IMR-90 (cell line): Measurements from ENCODE around the gene CYB5D1. TPM values are rescaled to one million over a fixed set of nuclear protein-coding genes. Genes with fewer than 3 reads are reported as not detected.

Experiments
- ATAC-seq: fragments of 200-7000 bp; cut with Tn5 transposase; 2 replicates; pipeline ENCODE4 v1.9.1; 2020; ENCODE audit warnings: low read depth, mild to moderate bottlenecking, moderate library complexity
- BruUV-seq: library from RNA; stranded (reverse); fragments of 400-500 nt; replicated peaks from 2 replicates; lab custom pipeline; 2021; lab: Mats Ljungman, UMichigan
- CTCF ChIA-PET: fragments of 300-600 bp; formaldehyde crosslinking; extraction: SDS; loops from one replicate; lab custom pipeline; 2021; ENCODE audit warnings: antibody characterized with exemption; lab: Yijun Ruan, JAX
- POLR2A ChIA-PET: fragments of 300-600 bp; sonication (Branson Sonifier 250); formaldehyde crosslinking; loops from one replicate; lab custom pipeline; 2022; ENCODE audit warnings: antibody characterized with exemption; ENCODE audit not compliant: unreplicated experiment; lab: Charles Lee
- DNase-seq: peaks from one replicate; pipeline ENCODE4 v3.0.0; 2013
- H2AFZ ChIP-seq: replicated peaks from 2 replicates; pipeline ENCODE3; 2013; ENCODE audit warnings: low read length, mild to moderate bottlenecking; ENCODE audit not compliant: poor library complexity
- H2AK5ac ChIP-seq: 2 replicates; pipeline ENCODE4 v1.6.1; 2013; ENCODE audit warnings: low read depth, low read length, inconsistent platforms
- H2AK9ac ChIP-seq: replicated peaks from 2 replicates; pipeline ENCODE3; 2013; ENCODE audit warnings: mild to moderate bottlenecking, low read depth, low read length, moderate library complexity; ENCODE audit not compliant: poor library complexity
- H2BK120ac ChIP-seq: 2 replicates; pipeline ENCODE4 v1.6.1; 2013; ENCODE audit warnings: low read depth, low read length, inconsistent platforms
- H2BK15ac ChIP-seq: 3 replicates; pipeline ENCODE4 v1.6.1; 2013; ENCODE audit warnings: low read depth, low read length, inconsistent platforms
- H2BK20ac ChIP-seq: 2 replicates; pipeline ENCODE4 v1.6.1; 2013; ENCODE audit warnings: low read depth, mild to moderate bottlenecking, inconsistent platforms, low read length, moderate library complexity
- H2BK5ac ChIP-seq: 2 replicates; pipeline ENCODE4 v1.6.1; 2013; ENCODE audit warnings: mild to moderate bottlenecking, low read depth, low read length, inconsistent platforms; ENCODE audit not compliant: poor library complexity, severe bottlenecking
- H3K14ac ChIP-seq: replicated peaks from 2 replicates; pipeline ENCODE4 v1.6.1; 2013; ENCODE audit warnings: low read depth, low read length, inconsistent platforms
- H3K18ac ChIP-seq: 2 replicates; pipeline ENCODE4 v1.6.1; 2013; ENCODE audit warnings: low read depth, low read length, control low read depth
- H3K23ac ChIP-seq: 2 replicates; pipeline ENCODE4 v1.6.1; 2013; ENCODE audit warnings: low read depth, low read length, inconsistent platforms
- H3K27ac ChIP-seq: 2 replicates; pipeline ENCODE4 v1.5.1; 2013; ENCODE audit warnings: mild to moderate bottlenecking, control low read depth, low read length; ENCODE audit not compliant: insufficient read depth
- H3K27me3 ChIP-seq: 2 replicates; pipeline ENCODE4 v1.6.1; 2013; ENCODE audit warnings: low read length; ENCODE audit not compliant: control insufficient read depth, insufficient read depth
- H3K36me3 ChIP-seq: 2 replicates; pipeline ENCODE4 v1.6.1; 2013; ENCODE audit warnings: low read length, mixed read lengths; ENCODE audit not compliant: control insufficient read depth, insufficient read depth
- H3K4ac ChIP-seq: 2 replicates; pipeline ENCODE4 v1.6.1; 2013; ENCODE audit warnings: low read depth, low read length, inconsistent platforms
- H3K4me1 ChIP-seq: 2 replicates; pipeline ENCODE4 v1.6.1; 2013; ENCODE audit warnings: low read length, mixed read lengths; ENCODE audit not compliant: control insufficient read depth, insufficient read depth
- H3K4me2 ChIP-seq: 2 replicates; pipeline ENCODE4 v1.6.1; 2013; ENCODE audit warnings: low read depth, mild to moderate bottlenecking, control low read depth, low read length, moderate library complexity
- H3K4me3 ChIP-seq: 2 replicates; pipeline ENCODE4 v1.5.1; 2013; ENCODE audit warnings: low read depth, mild to moderate bottlenecking, control low read depth, low read length, moderate library complexity; ENCODE audit not compliant: insufficient read depth
- H3K56ac ChIP-seq: 2 replicates; pipeline ENCODE4 v1.6.1; 2013; ENCODE audit warnings: low read length, inconsistent platforms; ENCODE audit not compliant: insufficient read depth; ENCODE audit errors: extremely low read depth
- H3K79me1 ChIP-seq, 2 experiments: 2 replicates each; pipeline ENCODE4 v1.6.1; 2013; ENCODE audit warnings: low read length in 2 of 2, inconsistent platforms in 1 of 2, low read depth in 1 of 2
- H3K9ac ChIP-seq: 2 replicates; pipeline ENCODE4 v1.6.1; 2013; ENCODE audit warnings: low read depth, low read length, control low read depth
- H3K9me1 ChIP-seq: 2 replicates; pipeline ENCODE4 v1.6.1; 2013; ENCODE audit warnings: low read length, inconsistent platforms; ENCODE audit not compliant: insufficient read depth
- H3K9me3 ChIP-seq: 2 replicates; pipeline ENCODE4 v1.6.1; 2013; ENCODE audit warnings: low read length; ENCODE audit not compliant: control insufficient read depth, insufficient read depth
- H4K20me1 ChIP-seq: 2 replicates; pipeline ENCODE4 v1.6.1; 2013; ENCODE audit warnings: low read length, inconsistent platforms; ENCODE audit not compliant: insufficient read depth
- H4K5ac ChIP-seq: 2 replicates; pipeline ENCODE4 v1.6.1; 2013; ENCODE audit warnings: mild to moderate bottlenecking, low read depth, low read length, control low read depth
- H4K8ac ChIP-seq, 2 experiments: 2 replicates each; pipeline ENCODE4 v1.6.1; 2013; ENCODE audit warnings: low read depth in 2 of 2, low read length in 2 of 2, control low read depth in 1 of 2, inconsistent platforms in 1 of 2
- H4K91ac ChIP-seq: 2 replicates; pipeline ENCODE4 v1.6.1; 2013; ENCODE audit warnings: low read depth, low read length, inconsistent platforms; ENCODE audit not compliant: insufficient read depth
- BHLHE40 ChIP-seq: fragments of 150-350 bp; IDR thresholded peaks from 2 replicates; pipeline ENCODE4 v1.6.1; 2016; ENCODE audit warnings: mild to moderate bottlenecking, low read depth, low read length
- CEBPB ChIP-seq: IDR thresholded peaks from 2 replicates; pipeline ENCODE4 v1.6.1; 2012; ENCODE audit warnings: low read depth, low read length, improper control_type of control experiment
- MAZ ChIP-seq: IDR thresholded peaks from 2 replicates; pipeline ENCODE4 v1.6.1; 2012; ENCODE audit warnings: low read depth, mild to moderate bottlenecking, low read length, improper control_type of control experiment, moderate library complexity, borderline replicate concordance
- MXI1 ChIP-seq: IDR thresholded peaks from 2 replicates; pipeline ENCODE4 v1.6.1; 2012; ENCODE audit warnings: low read depth, mild to moderate bottlenecking, low read length, moderate library complexity, borderline replicate concordance
- POLR2A ChIP-seq: IDR thresholded peaks from 2 replicates; pipeline ENCODE4 v1.6.1; 2012; ENCODE audit warnings: mild to moderate bottlenecking, low read depth, low read length
- RAD21 ChIP-seq: IDR thresholded peaks from 2 replicates; pipeline ENCODE4 v1.6.1; 2012; ENCODE audit warnings: low read length, improper control_type of control experiment
- RCOR1 ChIP-seq: IDR thresholded peaks from 2 replicates; pipeline ENCODE4 v1.6.1; 2012; ENCODE audit warnings: mild to moderate bottlenecking, low read length, improper control_type of control experiment; ENCODE audit not compliant: insufficient replicate concordance
- RFX5 ChIP-seq: IDR thresholded peaks from 2 replicates; pipeline ENCODE4 v1.8.0; 2012; ENCODE audit warnings: low read depth, mild to moderate bottlenecking, low read length, moderate library complexity
- SMC3 ChIP-seq: fragments of 150-350 bp; IDR thresholded peaks from 2 replicates; pipeline ENCODE4 v1.6.1; 2016; ENCODE audit warnings: low read depth, mild to moderate bottlenecking, antibody characterized with exemption, low read length, moderate library complexity
- WGBS, 2 experiments: methylation state at CpG; one replicate each; pipeline versions ENCODE4 v1.1.5 to v1.1.7; 2013; ENCODE audit warnings: missing lambda C conversion rate in 2 of 2; ENCODE audit not compliant: insufficient read length in 1 of 2; ENCODE audit errors: extremely low coverage in 2 of 2; 5-methylcytosine and 5-hydroxymethylcytosine counted together
- dilution Hi-C: fragments of 300-500 bp; cut with HindIII; formaldehyde crosslinking; loops from one replicate; pipeline ENCODE4 v1.14.3; 2018; ENCODE audit warnings: low sequenced_read_pairs; ENCODE audit not compliant: unreplicated experiment
- in situ Hi-C: fragments of 300-500 bp; cut with MboI; formaldehyde crosslinking; loops from 3 replicates; pipeline ENCODE4 v1.14.3; 2019; ENCODE audit warnings: low sequenced_read_pairs, inconsistent platforms, mixed read lengths
- intact Hi-C: fragments of 100-400 bp; cut with micrococcal nuclease; formaldehyde crosslinking; loops from 2 replicates; pipeline ENCODE4 v1.10.0; 2022
- polyA plus RNA-seq, 3 experiments: library from polyadenylated mRNA; depleted of rRNA; stranded (reverse); fragments of >200 nt; gene quantifications; 2 replicates each; pipeline ENCODE4 v1.2.3, GENCODE V29; 2012; ENCODE audit warnings: low replicate concordance in 1 of 3
- total RNA-seq: library from RNA; depleted of rRNA; stranded (reverse); fragments of >200 nt; gene quantifications from 2 replicates; pipeline ENCODE4 v1.2.3, GENCODE V29; 2012
- TF ChIP-seq, protein P1 (sequence below): fragments of 150-350 bp; IDR thresholded peaks from 2 replicates; pipeline ENCODE4 v1.6.1; 2016; ENCODE audit warnings: low read depth, mild to moderate bottlenecking, low read length, moderate library complexity, borderline replicate concordance
- TF ChIP-seq, protein P2 (sequence below): conservative IDR thresholded peaks from 2 replicates; pipeline ENCODE4 v1.5.1; 2012; ENCODE audit warnings: mild to moderate bottlenecking, low read depth, low read length, improper control_type of control experiment
- TF ChIP-seq, protein P3 (sequence below): fragments of 150-350 bp; IDR thresholded peaks from 2 replicates; pipeline ENCODE4 v1.6.1; 2017; ENCODE audit warnings: mild to moderate bottlenecking, antibody characterized with exemption, low read length, low read depth

The CYB5D1 gene
- total and polyA plus RNA-seq, 2 of the 4 experiments (the other 2 are of a cell fraction), result 8.8 to 10.8 TPM

DNA sequence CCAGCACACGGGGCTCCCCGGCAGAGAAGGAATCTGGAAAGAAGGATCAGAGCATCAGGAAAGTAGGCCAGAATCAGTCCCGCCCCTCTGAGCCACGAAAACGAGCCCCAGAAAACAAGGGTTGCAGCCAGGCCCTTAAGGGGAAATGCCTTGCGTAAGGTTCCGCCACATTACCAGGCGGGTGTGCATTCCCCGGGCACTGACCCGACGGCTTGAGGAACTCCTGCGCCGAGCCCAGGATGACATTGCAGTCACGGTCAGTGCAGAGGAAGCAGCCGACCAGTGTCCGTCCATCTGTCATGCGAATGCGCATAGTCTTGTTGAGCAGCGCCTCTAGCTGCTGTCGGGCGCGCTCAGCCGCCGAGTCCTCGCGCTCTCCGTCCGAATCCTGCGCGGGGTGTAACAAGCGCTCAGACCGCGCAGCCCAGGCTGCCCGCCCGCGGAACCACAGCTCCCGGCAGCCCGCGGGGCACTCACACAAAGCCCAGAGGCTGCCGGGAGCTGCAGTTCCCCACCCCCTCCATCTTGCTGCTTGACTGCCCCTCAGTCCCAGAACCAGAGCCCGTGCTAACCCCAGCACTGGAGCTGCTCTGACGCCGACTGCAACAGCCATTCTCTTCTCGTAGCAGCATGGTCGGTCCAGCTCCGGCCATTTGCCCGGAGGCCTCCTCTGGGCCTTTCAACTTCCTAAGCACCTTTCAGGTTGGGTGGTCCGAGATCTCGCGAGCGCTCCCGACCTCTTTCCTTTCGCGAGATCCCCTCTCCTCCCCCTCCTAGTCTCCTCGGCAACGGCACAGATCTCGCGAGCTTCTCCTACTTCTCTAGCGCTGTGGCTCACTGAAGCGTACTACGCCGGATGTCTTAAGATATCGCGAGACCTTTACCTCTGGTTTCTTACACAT lies 741 bp upstream of the CYB5D1 start, which contains the start of gene NAA38:
NAA38 (minus strand) TSS at position 749 of the 902 bp plus-strand sequence; CDS start at position 653, 96 bp downstream.
- WGBS, 2 experiments, result 0% methylated on average over 37 of the region's 64 CpGs; no CpG with 5 or more reads in 1 of the 2 experiments
- dilution Hi-C loops, result no loop called here
- ChIA-PET CTCF (interaction anchor here (0.6 to 1.0 kb wide), 8 partner anchors 12 to 203 kb away, joined by 3 to 10 read pairs (median 3); partner anchors contain the start of gene KDM6B), POLR2A (interaction anchor here (0.6 to 1.1 kb wide), 2 partner anchors 20 to 22 kb away, joined by 3 to 4 read pairs; no protein-coding TSS in a partner anchor)
- peak within 1 kb of the TSS; percentile 95 for H3K14ac ChIP-seq
- peak within 1 kb of the TSS; percentile 70 for H2BK20ac ChIP-seq
- no peaks in the 10 kb centered on the region for H3K27me3 ChIP-seq
- H2AFZ ChIP-seq, result peak within 1 kb of the TSS; percentile 98
- peaks cover 27 to 48% of the 10 kb centered on the region in 2 experiments for H3K79me1 ChIP-seq
- peak within 1 kb of the TSS; percentile 97 for H3K4ac ChIP-seq
- H3K4me3 ChIP-seq, result peak within 1 kb of the TSS; percentile 59
- ATAC-seq (peak; percentile 88), DNase-seq (peak; percentile 100)
- peak within 1 kb of the TSS; percentile 93 for H3K23ac ChIP-seq
- H3K18ac ChIP-seq, result peak within 1 kb of the TSS; percentile 86
- H3K9me3 ChIP-seq, result no peaks in the 10 kb centered on the region
- peak within 1 kb of the TSS; percentile 78; the same call in 1 of the 3 replicates for H2BK15ac ChIP-seq
- TSS peak; percentile 48 for BruUV-seq
- H2BK120ac ChIP-seq, result peak within 1 kb of the TSS; percentile 96
- H3K4me1 ChIP-seq, result peaks cover 20% of the 10 kb centered on the region
- peak within 1 kb of the TSS; percentile 48 for H2AK5ac ChIP-seq
- H3K9me1 ChIP-seq, result no peaks in the 10 kb centered on the region
- intact Hi-C loops, result loop anchor here (1.0 to 2.0 kb wide), 2 partner anchors 14 to 114 kb away; no protein-coding TSS in a partner anchor
- peak within 1 kb of the TSS; percentile 93 for H4K5ac ChIP-seq
- peaks cover 11% of the 10 kb centered on the region; the same call in 1 of the 2 replicates for H4K20me1 ChIP-seq
- H4K8ac ChIP-seq, result peak within 1 kb of the TSS; percentile 83 to 99
- H3K4me2 ChIP-seq, result peak within 1 kb of the TSS; percentile 79
- in situ Hi-C loops, result no loop called here
- H4K91ac ChIP-seq, result peak within 1 kb of the TSS; percentile 98
- peak within 1 kb of the TSS; percentile 90 for H2AK9ac ChIP-seq
- peak within 1 kb of the TSS; percentile 93 for H3K56ac ChIP-seq
- peaks cover 20% of the 10 kb centered on the region for H3K36me3 ChIP-seq
- H2BK5ac ChIP-seq, result peak within 1 kb of the TSS; percentile 97
- peak within 1 kb of the TSS; percentile 94 for H3K27ac ChIP-seq
- peak within 1 kb of the TSS; percentile 88 for H3K9ac ChIP-seq
- TF ChIP-seq SMC3, result no peak
- peak; percentile 84 for TF ChIP-seq CEBPB
- TF ChIP-seq, protein P1, sequence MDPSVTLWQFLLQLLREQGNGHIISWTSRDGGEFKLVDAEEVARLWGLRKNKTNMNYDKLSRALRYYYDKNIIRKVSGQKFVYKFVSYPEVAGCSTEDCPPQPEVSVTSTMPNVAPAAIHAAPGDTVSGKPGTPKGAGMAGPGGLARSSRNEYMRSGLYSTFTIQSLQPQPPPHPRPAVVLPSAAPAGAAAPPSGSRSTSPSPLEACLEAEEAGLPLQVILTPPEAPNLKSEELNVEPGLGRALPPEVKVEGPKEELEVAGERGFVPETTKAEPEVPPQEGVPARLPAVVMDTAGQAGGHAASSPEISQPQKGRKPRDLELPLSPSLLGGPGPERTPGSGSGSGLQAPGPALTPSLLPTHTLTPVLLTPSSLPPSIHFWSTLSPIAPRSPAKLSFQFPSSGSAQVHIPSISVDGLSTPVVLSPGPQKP, result no peak
- peak; percentile 38 for TF ChIP-seq RAD21
- 0 out of 2 replicates have a peak, but pooled peaks have one; percentile 5 for TF ChIP-seq BHLHE40
- peak; percentile 26; the same call in 1 of the 2 replicates for TF ChIP-seq MAZ
- TF ChIP-seq POLR2A, result peak; percentile 66; the same call in 1 of the 2 replicates
- TF ChIP-seq MXI1, result 0 out of 2 replicates have a peak, but pooled peaks have one; percentile 35
- TF ChIP-seq RFX5, result no peak
- no peak for TF ChIP-seq RCOR1
- TF ChIP-seq, protein P2, sequence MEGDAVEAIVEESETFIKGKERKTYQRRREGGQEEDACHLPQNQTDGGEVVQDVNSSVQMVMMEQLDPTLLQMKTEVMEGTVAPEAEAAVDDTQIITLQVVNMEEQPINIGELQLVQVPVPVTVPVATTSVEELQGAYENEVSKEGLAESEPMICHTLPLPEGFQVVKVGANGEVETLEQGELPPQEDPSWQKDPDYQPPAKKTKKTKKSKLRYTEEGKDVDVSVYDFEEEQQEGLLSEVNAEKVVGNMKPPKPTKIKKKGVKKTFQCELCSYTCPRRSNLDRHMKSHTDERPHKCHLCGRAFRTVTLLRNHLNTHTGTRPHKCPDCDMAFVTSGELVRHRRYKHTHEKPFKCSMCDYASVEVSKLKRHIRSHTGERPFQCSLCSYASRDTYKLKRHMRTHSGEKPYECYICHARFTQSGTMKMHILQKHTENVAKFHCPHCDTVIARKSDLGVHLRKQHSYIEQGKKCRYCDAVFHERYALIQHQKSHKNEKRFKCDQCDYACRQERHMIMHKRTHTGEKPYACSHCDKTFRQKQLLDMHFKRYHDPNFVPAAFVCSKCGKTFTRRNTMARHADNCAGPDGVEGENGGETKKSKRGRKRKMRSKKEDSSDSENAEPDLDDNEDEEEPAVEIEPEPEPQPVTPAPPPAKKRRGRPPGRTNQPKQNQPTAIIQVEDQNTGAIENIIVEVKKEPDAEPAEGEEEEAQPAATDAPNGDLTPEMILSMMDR, result peak; percentile 51
- TF ChIP-seq, protein P3, sequence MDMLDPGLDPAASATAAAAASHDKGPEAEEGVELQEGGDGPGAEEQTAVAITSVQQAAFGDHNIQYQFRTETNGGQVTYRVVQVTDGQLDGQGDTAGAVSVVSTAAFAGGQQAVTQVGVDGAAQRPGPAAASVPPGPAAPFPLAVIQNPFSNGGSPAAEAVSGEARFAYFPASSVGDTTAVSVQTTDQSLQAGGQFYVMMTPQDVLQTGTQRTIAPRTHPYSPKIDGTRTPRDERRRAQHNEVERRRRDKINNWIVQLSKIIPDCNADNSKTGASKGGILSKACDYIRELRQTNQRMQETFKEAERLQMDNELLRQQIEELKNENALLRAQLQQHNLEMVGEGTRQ, result no peak; the same call in none of the 2 replicates
